DMS79 (cell line): ENCODE measurements around the gene ZDHHC18.
"Not testable (repeated sequence)": the region's sequence is repeated elsewhere in the genome, so short reads cannot be mapped to it uniquely, and the experiment has no call there.

Source experiments
- DNase-seq: peaks from one replicate; lab custom pipeline; 2025; lab: John Stamatoyannopoulos, UW

ZDHHC18 gene

GRCh38 chr1:26791148-26791547, 35.3 kb upstream of the ZDHHC18 start:
- DNase-seq = no peak

GRCh38 chr1:26791626-26792025, 34.9 kb upstream of the ZDHHC18 start:
- no peak for DNase-seq

- no peak for DNase-seq
Observed at GRCh38 chr1:26792924-26793323, 33.6 kb upstream of the ZDHHC18 start.

- no peak for DNase-seq
Observed at GRCh38 chr1:26794391-26794790, 32.1 kb upstream of the ZDHHC18 start.

- DNase-seq = no peak
Observed at GRCh38 chr1:26797627-26798026, 28.9 kb upstream of the ZDHHC18 start.

GRCh38 chr1:26799479-26800142, 26.9 kb upstream of the ZDHHC18 start:
- DNase-seq = peak; percentile 25

- not testable (repeated sequence) for DNase-seq
Observed at GRCh38 chr1:26803932-26804331, 22.6 kb upstream of the ZDHHC18 start.

- peak; percentile 36 for DNase-seq
Observed at GRCh38 chr1:26810105-26810504, 16.4 kb upstream of the ZDHHC18 start.

- DNase-seq = no peak
Observed at GRCh38 chr1:26811057-26811456, 15.4 kb upstream of the ZDHHC18 start.

- DNase-seq = no peak
Observed at GRCh38 chr1:26811708-26812107, 14.8 kb upstream of the ZDHHC18 start.

GRCh38 chr1:26814377-26814776, 12.1 kb upstream of the ZDHHC18 start:
- DNase-seq = no peak

GRCh38 chr1:26814893-26815292, 11.6 kb upstream of the ZDHHC18 start:
- no peak for DNase-seq

GRCh38 chr1:26820784-26821269, 5.7 kb upstream of the ZDHHC18 start:
- no peak for DNase-seq

GRCh38 chr1:26822737-26823395, 3.6 kb upstream of the ZDHHC18 start:
- DNase-seq = no peak

GRCh38 chr1:26824731-26825130, 1.8 kb upstream of the ZDHHC18 start:
- peak; percentile 10 for DNase-seq

GRCh38 chr1:26827106-26827604, 667 bp downstream of the ZDHHC18 start:
- no peak for DNase-seq

GRCh38 chr1:26827663-26828062, 1.2 kb downstream of the ZDHHC18 start:
- DNase-seq = no peak

- no peak for DNase-seq
Observed at GRCh38 chr1:26828411-26828991, 2.0 kb downstream of the ZDHHC18 start.

- DNase-seq = no peak
Observed at GRCh38 chr1:26829184-26829911, 2.9 kb downstream of the ZDHHC18 start.

GRCh38 chr1:26831059-26831458, 4.6 kb downstream of the ZDHHC18 start:
- no peak for DNase-seq

- DNase-seq = no peak
Observed at GRCh38 chr1:26831546-26832248, 5.2 kb downstream of the ZDHHC18 start.
